Measurements from ENCODE around the gene GPR155. TPM values are rescaled to one million over a fixed set of nuclear protein-coding genes. Genes with fewer than 3 reads are reported as not detected.
"Not testable (repeated sequence)": the region's sequence is repeated elsewhere in the genome, so short reads cannot be mapped to it uniquely, and the experiment has no call there.

The GPR155 gene
- polyA plus RNA-seq, 1 donor (not counting 4 experiments of a cell fraction or from before 2014, with no cell fraction given), result 15.7 TPM

GRCh38 chr2:174412256-174412655 is 74.6 kb downstream of the GPR155 start:
- no peaks in the 10 kb centered on the region for H3K4me1 ChIP-seq (ENCODE audit: control insufficient read depth, extremely low read depth, insufficient read depth, low read length)
- FAIRE-seq (no peak), DNase-seq (ENCODE audit: low read depth, low spot score) (no peak)
- H3K9me1 ChIP-seq (ENCODE audit: control insufficient read depth, extremely low read depth, insufficient read depth, low read length), result no peaks in the 10 kb centered on the region
- H4K20me1 ChIP-seq (ENCODE audit: control insufficient read depth, extremely low read depth, insufficient read depth, low read length), result no peaks in the 10 kb centered on the region
- no peaks in the 10 kb centered on the region for H3K9me3 ChIP-seq (ENCODE audit: control insufficient read depth, low read depth, low read length)
- H3K4me3 ChIP-seq (ENCODE audit: control insufficient read depth in 2 of 3, extremely low read depth in 1 of 3, insufficient read depth in 2 of 3, low read depth in 1 of 3, low read length in 3 of 3), result no peak overlapping the region
- dilution Hi-C loops (cut with MboI; ENCODE audit: extremely low pct_ligation_motif_present, low sequenced_read_pairs), result no loop called here
- no peak overlapping the region for H3K27ac ChIP-seq (ENCODE audit: control insufficient read depth, insufficient read depth, low read length)
- TF ChIP-seq, protein P1, sequence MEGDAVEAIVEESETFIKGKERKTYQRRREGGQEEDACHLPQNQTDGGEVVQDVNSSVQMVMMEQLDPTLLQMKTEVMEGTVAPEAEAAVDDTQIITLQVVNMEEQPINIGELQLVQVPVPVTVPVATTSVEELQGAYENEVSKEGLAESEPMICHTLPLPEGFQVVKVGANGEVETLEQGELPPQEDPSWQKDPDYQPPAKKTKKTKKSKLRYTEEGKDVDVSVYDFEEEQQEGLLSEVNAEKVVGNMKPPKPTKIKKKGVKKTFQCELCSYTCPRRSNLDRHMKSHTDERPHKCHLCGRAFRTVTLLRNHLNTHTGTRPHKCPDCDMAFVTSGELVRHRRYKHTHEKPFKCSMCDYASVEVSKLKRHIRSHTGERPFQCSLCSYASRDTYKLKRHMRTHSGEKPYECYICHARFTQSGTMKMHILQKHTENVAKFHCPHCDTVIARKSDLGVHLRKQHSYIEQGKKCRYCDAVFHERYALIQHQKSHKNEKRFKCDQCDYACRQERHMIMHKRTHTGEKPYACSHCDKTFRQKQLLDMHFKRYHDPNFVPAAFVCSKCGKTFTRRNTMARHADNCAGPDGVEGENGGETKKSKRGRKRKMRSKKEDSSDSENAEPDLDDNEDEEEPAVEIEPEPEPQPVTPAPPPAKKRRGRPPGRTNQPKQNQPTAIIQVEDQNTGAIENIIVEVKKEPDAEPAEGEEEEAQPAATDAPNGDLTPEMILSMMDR (optimal IDR thresholded peaks at IDR 0.05 in 1 of 3, IDR thresholded peaks at IDR 0.05 in 1 of 3, conservative IDR thresholded peaks at IDR 0.05 in 1 of 3; ENCODE audit: extremely low read depth in 1 of 3, insufficient read depth in 2 of 3, low read length in 3 of 3), result no peak
- no peak for TF ChIP-seq EZH2 (IDR thresholded peaks at IDR 0.05; ENCODE audit: low read length)
- no peak overlapping the region for H3K4me2 ChIP-seq (ENCODE audit: control insufficient read depth, extremely low read depth, insufficient read depth, low read depth, low read length)
- no peak overlapping the region for H3K9ac ChIP-seq (ENCODE audit: control insufficient read depth, extremely low read depth, insufficient read depth, low read length)
- no peak overlapping the region for H2AFZ ChIP-seq (ENCODE audit: control insufficient read depth, low read length)
- no peaks in the 10 kb centered on the region for H3K27me3 ChIP-seq (ENCODE audit: control insufficient read depth, extremely low read depth, insufficient read depth, low read length)
- H3K79me2 ChIP-seq (ENCODE audit: control insufficient read depth, insufficient read depth, low read length), result no peaks in the 10 kb centered on the region
- no peaks in the 10 kb centered on the region for H3K36me3 ChIP-seq (ENCODE audit: control insufficient read depth in 2 of 2, extremely low read depth in 1 of 2, insufficient read depth in 2 of 2, low read length in 2 of 2)

GRCh38 chr2:174410039-174410438 is 76.8 kb downstream of the GPR155 start:
- H3K27me3 ChIP-seq (ENCODE audit: control insufficient read depth, extremely low read depth, insufficient read depth, low read length); DNase-seq (ENCODE audit: low read depth, low spot score); FAIRE-seq; H3K9ac ChIP-seq (ENCODE audit: control insufficient read depth, extremely low read depth, insufficient read depth, low read length); H3K4me2 ChIP-seq (ENCODE audit: control insufficient read depth, extremely low read depth, insufficient read depth, low read depth, low read length); dilution Hi-C loops (cut with MboI; ENCODE audit: extremely low pct_ligation_motif_present, low sequenced_read_pairs); H3K9me3 ChIP-seq (ENCODE audit: control insufficient read depth, low read depth, low read length); H4K20me1 ChIP-seq (ENCODE audit: control insufficient read depth, extremely low read depth, insufficient read depth, low read length); H2AFZ ChIP-seq (ENCODE audit: control insufficient read depth, low read length); H3K79me2 ChIP-seq (ENCODE audit: control insufficient read depth, insufficient read depth, low read length); H3K36me3 ChIP-seq (ENCODE audit: control insufficient read depth in 2 of 2, extremely low read depth in 1 of 2, insufficient read depth in 2 of 2, low read length in 2 of 2); H3K4me1 ChIP-seq (ENCODE audit: control insufficient read depth, extremely low read depth, insufficient read depth, low read length); H3K9me1 ChIP-seq (ENCODE audit: control insufficient read depth, extremely low read depth, insufficient read depth, low read length): not testable (repeated sequence)
- Histone ChIP-seq H3K4me3 (ENCODE audit: control insufficient read depth in 2 of 3, extremely low read depth in 1 of 3, insufficient read depth in 2 of 3, low read depth in 1 of 3, low read length in 3 of 3) (peak overlapping the region in 1 of 3 experiments; percentile 10), H3K27ac (ENCODE audit: control insufficient read depth, insufficient read depth, low read length) (peak overlapping the region; percentile 47)

DNA sequence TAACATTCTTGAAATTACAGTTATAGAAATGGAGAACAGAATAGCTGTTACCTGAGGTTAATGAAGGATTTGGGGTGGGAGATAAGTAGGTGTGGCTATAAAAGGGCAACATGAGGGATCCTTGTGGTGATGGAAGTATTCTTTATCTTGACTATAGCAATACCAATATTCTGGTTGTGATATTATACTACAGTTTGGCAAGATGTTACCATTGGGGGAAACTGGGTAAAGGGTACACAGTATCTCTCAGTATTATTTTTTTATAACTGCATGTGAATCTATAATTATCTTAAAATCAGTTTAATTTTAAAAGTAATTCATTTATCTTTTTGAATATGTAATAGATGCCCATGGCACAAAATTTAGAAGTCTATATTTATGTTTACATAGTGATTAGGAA is 83.2 kb downstream of the GPR155 start:
- no peak overlapping the region for H3K9ac ChIP-seq (ENCODE audit: control insufficient read depth, extremely low read depth, insufficient read depth, low read length)
- no peaks in the 10 kb centered on the region for H3K36me3 ChIP-seq (ENCODE audit: control insufficient read depth in 2 of 2, extremely low read depth in 1 of 2, insufficient read depth in 2 of 2, low read length in 2 of 2)
- no peak overlapping the region for H3K27ac ChIP-seq (ENCODE audit: control insufficient read depth, insufficient read depth, low read length)
- DNase-seq (ENCODE audit: low read depth, low spot score) (no peak), FAIRE-seq (no peak)
- H3K4me3 ChIP-seq (ENCODE audit: control insufficient read depth in 2 of 3, extremely low read depth in 1 of 3, insufficient read depth in 2 of 3, low read depth in 1 of 3, low read length in 3 of 3), result no peak overlapping the region
- H3K27me3 ChIP-seq (ENCODE audit: control insufficient read depth, extremely low read depth, insufficient read depth, low read length), result no peaks in the 10 kb centered on the region
- dilution Hi-C loops (cut with MboI; ENCODE audit: extremely low pct_ligation_motif_present, low sequenced_read_pairs), result no loop called here
- no peak overlapping the region for H2AFZ ChIP-seq (ENCODE audit: control insufficient read depth, low read length)
- no peaks in the 10 kb centered on the region for H3K79me2 ChIP-seq (ENCODE audit: control insufficient read depth, insufficient read depth, low read length)
- TF ChIP-seq, protein P1 (optimal IDR thresholded peaks at IDR 0.05 in 1 of 3, IDR thresholded peaks at IDR 0.05 in 1 of 3, conservative IDR thresholded peaks at IDR 0.05 in 1 of 3; ENCODE audit: extremely low read depth in 1 of 3, insufficient read depth in 2 of 3, low read length in 3 of 3), result no peak
- no peak for TF ChIP-seq EZH2 (IDR thresholded peaks at IDR 0.05; ENCODE audit: low read length)
- no peaks in the 10 kb centered on the region for H3K9me3 ChIP-seq (ENCODE audit: control insufficient read depth, low read depth, low read length)
- no peak overlapping the region for H3K4me2 ChIP-seq (ENCODE audit: control insufficient read depth, extremely low read depth, insufficient read depth, low read depth, low read length)
- no peaks in the 10 kb centered on the region for H3K9me1 ChIP-seq (ENCODE audit: control insufficient read depth, extremely low read depth, insufficient read depth, low read length)
- H3K4me1 ChIP-seq (ENCODE audit: control insufficient read depth, extremely low read depth, insufficient read depth, low read length), result no peaks in the 10 kb centered on the region
- no peaks in the 10 kb centered on the region for H4K20me1 ChIP-seq (ENCODE audit: control insufficient read depth, extremely low read depth, insufficient read depth, low read length)

Data from keratinocyte (primary cell).